GM18858 (cell line): Measurements from ENCODE around the gene KCNK4.
A peak's percentile ranks its signal among the peaks of the same experiment; 100 is the strongest.

Source experiments
- ATAC-seq: cut with Tn5 transposase; IDR thresholded peaks from one replicate; pipeline ENCODE4 v1.9.1; 2021; ENCODE audit not compliant: unreplicated experiment

KCNK4 gene

DNA sequence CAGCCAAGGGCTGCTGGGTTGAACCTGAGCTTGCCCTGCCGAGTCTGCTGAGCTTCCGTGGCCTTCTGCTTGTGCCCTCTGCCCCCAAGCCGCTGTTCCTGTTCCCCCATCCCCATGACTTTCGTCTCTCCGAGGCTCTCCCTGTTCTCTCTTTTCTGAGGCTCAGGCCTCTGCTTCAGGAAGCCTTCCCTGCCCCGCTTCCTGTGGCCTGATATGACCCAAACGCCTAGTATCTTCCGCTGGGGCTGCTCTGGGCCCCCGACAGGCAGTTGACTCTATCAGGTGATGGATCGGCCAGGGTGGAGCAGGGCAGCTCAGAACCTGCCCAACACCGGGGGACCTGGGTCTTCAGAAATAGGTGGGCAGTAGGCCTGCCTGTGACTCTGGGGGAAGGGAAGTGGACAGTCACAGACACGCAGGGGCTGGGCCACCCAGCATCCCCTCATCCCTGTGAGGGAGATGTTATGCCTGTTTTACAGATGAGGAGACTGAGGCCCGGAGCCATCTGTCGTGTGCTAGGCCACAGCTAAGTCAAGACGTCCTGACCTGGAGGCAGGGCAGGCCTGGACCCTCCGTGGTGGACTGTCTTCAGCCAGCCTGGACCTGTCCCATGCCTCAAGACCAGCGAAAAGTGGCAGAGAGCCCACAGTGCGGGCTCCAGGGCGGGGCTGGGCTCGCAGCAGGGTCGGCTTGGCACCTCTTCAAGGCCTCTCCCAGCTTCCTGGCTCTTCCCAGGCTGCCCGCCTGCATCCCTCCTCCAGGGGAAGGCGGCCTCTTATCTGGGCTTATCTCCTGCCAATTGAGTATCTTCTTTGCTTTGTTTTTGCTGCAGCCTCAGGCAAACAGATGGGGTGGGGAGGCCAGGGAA is 22.8 kb upstream of the KCNK4 start:
- no peak for ATAC-seq

DNA sequence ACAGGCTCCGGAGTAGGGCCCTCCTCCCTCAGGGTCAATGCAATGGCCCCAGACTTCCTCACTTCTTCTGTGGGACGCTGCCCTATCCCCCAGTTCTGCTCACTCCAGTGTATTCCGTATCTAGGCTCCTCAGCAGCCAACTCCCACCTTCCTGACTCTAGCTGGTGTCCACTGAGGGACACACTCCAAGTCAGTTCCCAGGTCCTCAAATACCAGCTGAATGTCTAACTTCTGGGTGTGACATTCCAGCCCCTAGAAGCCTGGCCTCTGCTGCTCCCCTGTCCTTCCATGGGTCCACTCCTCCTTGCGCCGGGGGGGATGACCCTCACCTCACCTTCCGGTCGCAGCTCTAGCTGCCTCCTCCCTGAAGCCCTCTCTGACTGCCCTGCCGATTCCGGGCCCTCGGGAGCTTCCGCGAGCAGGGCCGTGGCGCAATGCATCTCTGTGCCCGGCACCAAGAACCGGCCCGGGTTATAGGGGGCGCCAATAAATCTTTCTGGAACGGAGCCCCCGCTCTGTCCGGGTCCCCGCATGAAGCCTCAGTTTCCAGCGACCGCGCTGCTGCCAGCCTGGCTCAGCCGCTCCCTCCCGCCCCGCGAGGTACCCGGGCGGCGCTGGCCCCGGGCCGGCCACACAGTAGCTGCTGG is 22.1 kb upstream of the KCNK4 start:
- no peak for ATAC-seq

DNA sequence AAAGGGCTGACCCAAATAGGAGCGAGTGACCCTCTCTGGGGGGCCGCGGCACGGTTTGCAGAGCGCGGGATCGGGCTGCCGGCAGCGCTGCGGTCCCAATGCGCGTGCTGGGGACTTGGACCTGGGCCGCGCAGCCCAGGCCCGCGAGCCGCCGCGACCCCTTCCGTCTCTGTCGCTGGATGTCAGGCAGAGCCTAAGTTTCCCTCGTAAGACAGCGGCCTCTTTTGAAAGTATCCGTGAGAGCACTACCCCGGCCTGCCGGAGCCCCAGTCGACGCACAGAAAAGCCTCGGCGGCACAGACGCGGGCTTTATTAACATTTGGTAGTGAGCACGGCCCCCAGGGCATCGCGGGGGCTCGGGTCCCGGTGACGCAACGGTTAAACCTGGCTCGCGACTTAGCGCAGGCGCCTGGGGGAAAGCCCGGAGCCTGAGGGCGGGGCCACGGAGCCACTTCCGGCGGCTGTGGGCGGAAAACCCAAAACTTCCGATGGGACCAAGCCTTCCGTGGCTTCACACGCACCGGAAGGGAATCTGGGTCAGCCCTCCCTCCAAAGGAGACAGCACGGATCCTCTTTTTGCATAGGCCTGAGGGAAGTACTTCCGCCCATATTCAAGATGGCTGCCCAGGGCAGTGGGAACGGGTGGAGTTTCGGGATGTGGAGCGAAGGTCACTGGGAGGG is 21.4 kb upstream of the KCNK4 start:
- peak; percentile 54 for ATAC-seq

DNA sequence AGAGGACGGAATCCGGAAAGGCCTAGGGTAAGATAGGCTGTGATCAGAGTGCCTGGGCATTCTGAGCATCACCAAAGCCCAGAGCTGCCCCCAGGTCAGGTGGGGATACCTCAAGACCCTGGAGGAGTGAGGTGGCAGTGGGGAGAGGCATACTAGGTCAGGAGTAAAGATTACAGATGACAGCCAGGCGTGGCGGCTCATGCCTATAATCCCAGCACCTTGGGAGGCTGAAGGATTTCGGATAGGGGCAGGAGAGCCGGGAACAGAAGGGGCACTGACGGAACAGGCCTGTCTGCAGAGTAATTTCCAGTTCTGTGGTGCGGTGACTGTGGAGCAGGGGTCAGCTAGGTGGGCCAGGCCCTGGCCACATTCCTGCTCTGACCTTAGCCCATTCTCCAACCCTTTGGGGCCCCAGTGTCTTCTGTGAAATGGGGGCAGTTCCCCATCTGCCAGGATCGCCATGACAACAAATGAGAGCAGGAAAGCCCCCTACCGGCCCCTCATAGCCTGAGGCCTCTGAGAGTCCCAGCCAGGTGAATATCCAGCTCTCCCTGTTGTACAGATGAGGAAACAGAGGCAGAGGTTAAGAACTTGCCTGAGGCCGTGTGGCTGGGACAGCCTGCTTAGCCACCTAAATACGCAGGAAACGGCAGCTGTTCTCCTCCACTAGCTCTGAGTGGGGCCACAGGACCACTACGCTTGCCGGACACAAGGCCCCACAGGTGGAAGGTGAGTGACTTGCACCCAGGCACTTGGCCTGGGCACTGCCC is 15.9 kb upstream of the KCNK4 start:
- ATAC-seq: no peak

DNA sequence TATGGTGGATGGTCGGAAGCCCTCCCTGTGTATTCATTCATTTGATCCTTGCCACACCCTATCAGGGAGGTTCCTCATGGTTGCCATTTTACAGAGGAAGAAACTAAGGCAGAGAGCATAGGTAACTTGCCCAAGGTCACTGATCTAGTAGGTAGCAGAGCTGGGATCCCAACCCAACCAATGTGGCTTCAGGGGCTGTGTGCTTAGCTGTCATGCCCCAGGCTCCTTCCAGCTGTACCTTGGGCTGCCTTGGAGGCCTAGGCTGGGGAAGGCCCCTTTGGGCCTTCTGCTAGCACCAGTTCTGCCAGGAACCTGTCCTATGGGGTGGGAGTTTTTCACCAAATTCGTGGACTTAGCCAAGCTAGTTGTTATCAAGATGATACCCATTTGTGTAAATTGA is 15.3 kb upstream of the KCNK4 start:
- no peak for ATAC-seq

DNA sequence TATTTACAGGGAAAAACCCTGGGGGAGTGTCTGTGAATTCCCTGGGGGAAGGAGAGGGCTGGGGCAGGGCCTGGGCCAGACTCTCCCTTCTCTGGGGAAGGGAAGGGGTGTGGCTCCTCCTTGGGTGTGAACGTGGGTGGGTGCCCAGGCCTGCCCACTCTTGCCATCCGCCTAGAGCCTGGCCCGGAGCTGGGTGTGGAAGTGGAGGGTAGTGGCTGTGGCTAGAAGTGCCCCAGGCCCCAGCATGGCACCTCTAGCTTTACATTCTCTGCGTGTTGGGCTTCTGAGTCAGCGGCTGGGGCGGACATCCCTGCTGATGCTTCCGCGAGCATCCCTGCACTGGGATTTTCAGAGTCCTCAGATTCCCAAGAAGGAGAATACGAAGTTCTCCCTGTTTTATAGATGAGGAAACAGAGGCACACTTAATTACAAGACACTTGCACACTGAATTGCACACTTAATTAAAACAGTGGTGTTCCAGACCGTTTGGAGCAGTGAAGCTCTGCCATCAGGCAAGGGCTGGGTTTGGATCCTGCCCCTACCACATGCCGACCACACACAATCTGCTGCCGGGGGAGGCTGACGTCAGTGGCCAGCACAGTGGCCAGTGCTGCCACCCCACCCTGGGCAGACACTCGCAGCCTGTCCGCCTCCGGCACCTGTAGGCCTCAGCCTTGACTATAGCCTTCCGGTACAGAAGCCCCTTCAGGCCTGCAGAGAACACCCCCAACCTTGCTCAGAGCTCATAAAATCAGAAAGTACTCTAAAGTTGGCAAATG is 14.3 kb upstream of the KCNK4 start:
- ATAC-seq: no peak

DNA sequence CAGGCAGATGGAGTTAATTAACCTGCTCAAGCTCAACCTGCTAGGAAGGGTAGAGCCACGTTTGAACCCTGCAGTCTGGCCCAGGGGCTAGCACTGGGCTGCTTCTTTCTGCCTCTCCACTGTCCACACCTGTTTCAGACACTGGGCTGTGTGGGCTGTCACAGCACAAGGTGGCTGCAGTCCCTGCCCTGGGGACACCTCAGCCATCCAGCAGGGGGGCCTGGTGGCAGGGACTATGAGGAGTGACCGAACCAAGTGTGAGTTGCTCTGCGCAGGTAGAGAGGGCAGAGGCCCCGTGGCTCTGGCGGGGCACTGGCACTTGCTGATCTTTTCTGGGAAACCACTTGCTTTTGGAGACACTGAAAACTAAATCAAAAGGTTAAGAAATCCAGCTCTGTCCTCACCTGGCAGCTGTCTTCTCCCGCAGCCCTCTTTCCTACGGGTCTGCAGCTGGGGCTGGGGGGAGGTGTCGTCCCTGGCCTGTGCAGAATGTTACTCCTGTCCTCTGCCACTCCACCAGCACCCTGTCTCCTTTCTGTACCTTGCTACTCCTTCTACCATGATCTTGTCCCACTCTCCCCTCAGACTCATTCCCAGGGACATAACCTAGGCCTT is 12.4 kb upstream of the KCNK4 start:
- ATAC-seq: no peak

DNA sequence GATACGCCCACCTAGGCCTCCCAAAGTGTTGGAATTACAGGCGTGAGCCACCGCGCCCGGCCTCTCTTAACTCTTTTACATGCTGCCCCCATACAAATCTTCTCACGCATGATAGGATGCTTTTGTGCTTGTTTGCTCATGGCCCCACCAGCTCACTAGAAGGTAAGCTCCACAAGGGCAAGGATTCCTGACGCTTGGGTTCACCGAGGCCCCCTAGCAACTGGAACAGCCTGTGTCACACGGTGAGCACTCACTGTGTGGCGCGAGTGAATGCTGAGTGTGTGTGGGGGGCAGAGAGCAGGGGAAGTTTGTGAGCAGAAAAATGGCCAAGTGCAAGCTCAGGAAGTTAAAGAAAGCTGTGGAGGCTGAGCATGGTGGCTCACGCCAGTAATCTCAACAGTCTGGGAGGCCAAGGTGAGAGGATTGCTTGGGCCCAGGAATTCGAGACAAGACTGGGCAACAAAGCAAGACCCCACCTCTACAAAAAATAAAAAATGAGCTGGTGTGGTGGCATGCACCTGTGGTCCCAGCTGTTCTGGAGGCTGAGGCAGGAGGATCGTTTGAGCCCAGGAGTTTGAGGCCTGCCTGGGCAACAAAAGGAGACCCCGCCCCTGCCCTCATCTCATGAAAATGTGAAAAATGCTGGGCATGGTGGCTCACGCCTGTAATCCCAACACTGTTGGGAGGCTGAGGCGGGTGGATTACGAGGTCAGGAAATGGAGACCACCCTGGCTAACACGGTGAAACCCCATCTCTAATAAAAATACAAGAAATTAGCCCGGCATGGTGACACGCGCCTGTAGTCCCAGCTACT is 8.9 kb upstream of the KCNK4 start:
- no peak for ATAC-seq

DNA sequence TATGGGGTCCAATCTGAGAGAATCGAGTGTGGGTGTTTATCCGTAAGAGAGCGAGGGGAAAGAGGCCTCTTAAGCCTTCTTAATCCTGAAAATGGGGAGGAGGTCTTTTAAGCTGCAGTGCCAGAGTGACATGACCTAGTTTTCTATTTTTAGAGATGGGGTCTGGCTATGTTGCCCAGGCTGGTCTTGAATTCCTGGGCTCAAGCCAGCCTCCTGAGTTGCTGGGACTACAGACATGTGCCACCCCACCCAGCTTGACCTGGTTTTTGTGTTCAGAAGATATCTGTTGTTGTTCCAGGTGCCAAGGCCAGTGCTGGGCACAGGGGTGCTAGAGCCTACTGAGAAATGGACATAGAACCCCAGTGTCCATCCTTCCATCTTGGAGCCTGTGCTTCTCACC is 8.0 kb upstream of the KCNK4 start:
- no peak for ATAC-seq

DNA sequence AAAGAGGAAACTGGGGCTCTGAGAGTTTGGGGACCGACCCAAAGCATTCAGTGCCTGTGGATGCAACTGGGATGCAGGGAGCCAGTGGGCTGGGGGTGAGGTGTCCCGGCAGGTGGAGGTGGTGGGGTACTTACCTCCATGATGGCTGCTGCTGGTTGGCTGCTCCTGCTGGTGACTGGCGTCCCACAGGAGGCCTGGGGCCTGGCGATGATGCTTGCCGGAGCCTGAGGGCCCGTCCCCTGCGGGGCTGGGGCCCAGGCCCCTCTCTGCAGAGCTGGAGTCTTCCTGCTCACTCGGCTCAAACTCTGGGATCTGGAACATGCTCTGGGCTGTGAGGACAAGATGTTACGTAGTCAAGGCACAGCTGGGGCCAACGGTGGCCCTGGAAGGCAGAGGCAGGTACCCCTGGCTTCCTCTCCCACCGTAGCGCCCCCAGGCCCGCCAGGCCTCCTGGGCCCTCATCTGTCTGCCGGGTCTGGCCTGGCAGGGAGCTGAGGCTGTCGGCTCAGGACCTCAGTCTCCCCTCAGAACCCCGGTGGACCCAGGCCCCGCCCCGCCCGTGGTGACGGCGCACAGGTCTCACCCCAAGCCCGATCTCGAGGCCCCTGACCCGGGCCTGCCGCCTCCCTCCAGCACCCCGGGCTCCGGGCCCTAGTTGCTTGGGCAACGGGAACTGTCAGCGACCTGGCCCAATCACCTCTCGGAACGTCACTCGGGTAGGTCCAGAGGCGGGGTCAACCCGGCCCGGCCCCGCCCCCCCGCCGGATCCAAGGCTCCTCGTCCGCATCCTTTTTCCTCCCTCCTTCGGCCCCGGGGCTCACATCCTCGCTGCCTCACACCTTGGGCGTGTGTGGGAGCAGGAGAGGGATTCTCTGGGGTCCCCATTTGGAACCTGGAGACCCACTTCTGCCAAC is 6.8 kb upstream of the KCNK4 start, which contains the start of gene BAD:
Gene BAD, minus strand, starts transcription at position 618 of the 914 bp plus-strand sequence. Its CDS starts 297 bp downstream, at position 321.
- ATAC-seq: peak; percentile 57

DNA sequence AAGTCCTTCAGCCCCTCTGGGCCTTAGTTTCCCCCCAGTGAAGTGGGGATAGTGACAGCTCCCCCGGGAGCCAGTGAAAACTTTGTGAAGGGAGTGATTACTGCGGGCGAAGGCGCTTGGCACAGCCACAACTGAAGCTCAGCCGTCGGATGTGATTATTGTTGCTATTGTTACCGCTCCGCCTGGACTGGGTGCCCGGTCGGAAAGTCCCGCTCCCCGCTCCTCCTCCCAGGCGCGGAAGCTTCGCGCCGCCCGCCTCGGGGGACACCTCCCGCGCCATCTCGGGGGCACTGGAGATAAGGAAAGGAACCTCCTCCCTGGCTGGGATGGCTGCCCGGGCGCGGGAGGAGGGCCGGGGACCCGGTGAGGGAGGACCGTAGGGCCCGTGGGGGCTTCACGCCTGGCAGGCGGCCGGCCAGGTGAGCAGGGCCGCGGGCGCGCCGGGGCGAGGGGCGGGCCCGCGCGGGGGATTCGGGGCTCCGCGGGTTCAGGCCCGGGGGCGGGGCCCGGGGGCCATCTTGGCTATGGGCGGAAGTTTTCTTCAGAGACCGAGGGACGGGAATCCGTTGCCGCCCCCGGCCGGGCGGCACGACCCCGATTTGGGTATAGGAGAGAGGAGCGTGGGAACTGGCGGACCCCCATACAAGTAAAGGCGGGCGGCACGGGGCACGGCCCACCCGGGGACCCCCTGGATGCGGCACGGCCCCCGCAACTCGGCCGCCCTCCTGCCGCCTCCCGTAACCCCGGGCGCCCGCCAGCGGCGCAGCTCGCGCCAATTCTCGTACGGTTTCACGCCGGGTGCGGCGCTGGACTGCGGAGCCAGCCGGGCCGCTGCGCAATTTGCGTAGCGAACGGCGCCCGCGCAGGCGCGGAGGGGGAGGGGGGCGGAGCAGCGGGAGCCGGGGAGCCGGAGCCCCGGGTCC is 5.9 kb upstream of the KCNK4 start, which contains the start of gene GPR137:
Gene GPR137, plus strand, starts transcription at position 887 of the 923 bp plus-strand sequence. CDS start 677 bp downstream, outside the sequence.
- peak; percentile 31 for ATAC-seq

DNA sequence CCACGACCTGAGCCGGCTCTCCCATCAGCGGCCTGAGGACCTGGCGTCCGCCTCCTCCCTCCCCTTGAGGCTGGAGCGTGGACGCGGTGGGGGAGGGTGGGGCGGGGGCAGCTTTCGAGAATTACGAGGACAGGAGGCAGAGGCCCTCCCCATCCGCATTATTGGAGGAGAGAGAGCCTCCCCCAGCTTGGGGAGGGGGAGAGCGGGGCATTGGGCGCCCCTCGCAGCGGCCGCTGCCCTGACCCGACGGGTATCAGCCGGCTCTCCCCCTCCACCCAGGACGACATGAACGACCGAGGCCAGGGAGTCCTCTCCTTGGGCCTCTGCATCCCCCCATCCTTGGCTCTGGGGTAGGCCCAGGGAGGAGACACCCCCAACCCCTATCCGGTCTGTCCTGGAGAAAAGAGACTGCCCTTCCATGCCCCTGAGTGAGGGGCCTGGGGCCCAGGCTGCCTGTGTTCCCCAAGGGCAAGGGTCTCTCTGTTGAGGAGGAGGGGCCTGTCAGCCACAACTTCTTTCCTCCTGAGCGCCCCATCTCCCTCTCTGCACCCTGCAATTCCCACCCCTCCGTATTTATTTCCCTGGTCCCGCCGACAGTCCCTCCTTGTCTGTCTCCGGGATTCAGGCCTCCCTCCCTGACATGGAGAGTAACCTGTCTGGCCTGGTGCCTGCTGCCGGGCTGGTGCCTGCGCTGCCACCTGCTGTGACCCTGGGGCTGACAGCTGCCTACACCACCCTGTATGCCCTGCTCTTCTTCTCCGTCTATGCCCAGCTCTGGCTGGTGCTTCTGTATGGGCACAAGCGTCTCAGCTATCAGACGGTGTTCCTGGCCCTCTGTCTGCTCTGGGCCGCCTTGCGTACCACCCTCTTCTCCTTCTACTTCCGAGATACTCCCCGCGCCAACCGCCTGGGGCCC is 5.0 kb upstream of the KCNK4 start:
- no peak for ATAC-seq

DNA sequence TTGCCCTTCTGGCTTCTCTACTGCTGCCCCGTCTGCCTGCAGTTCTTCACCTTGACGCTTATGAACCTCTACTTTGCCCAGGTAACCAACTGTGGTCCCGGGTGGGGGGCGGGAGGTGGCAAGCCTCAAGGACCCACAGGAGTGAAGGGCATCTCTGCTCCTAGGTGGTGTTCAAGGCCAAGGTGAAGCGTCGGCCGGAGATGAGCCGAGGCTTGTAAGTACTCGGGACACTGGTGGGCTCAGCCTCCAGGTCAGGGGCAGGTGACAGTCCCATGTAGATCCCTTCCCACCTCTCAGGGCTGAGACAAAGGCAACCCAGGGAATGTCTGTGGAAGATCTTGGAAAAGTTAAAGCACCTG is 4.3 kb upstream of the KCNK4 start:
- ATAC-seq: no peak

DNA sequence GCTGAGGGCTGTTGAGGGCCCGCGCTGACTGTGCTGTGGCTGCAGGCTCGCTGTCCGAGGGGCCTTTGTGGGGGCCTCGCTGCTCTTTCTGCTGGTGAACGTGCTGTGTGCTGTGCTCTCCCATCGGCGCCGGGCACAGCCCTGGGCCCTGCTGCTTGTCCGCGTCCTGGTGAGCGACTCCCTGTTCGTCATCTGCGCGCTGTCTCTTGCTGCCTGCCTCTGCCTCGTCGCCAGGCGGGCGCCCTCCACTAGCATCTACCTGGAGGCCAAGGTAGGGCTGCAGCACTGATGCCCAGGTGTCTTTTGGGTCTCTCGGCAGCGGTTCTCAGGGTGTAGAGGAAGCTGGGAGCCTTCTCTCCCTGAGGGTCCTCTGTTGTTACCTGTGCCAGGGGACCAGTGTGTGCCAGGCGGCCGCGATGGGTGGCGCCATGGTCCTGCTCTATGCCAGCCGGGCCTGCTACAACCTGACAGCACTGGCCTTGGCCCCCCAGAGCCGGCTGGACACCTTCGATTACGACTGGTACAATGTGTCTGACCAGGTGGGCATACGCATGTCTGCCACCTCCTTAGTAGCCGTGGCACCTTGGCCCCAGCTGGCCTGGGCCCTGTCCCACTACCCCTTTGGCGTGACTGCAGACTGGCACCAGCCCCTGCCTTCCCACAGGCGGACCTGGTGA is 3.3 kb upstream of the KCNK4 start:
- ATAC-seq: no peak

DNA sequence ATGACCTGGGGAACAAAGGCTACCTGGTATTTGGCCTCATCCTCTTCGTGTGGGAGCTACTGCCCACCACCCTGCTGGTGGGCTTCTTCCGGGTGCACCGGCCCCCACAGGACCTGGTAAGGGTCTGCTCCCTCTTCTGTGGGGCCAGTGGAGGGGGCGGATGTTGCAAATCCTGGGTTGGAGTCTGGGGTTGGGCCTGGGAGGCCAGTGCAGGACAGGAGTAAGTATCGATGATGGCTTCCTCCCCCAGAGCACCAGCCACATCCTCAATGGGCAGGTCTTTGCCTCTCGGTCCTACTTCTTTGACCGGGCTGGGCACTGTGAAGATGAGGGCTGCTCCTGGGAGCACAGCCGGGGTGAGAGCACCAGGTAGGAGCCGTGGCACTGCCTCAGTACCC is 2.8 kb upstream of the KCNK4 start:
- no peak for ATAC-seq
